HG02678 (cell line): ENCODE results near the gene CYB5RL.
"Not testable (repeated sequence)": the region's sequence is repeated elsewhere in the genome, so short reads cannot be mapped to it uniquely, and the experiment has no call there.

Experiments
- ATAC-seq: cut with Tn5 transposase; IDR thresholded peaks from one replicate; pipeline ENCODE4 v1.9.1; 2021; ENCODE audit warnings: mild to moderate bottlenecking, moderate library complexity; ENCODE audit not compliant: unreplicated experiment

Gene CYB5RL

DNA sequence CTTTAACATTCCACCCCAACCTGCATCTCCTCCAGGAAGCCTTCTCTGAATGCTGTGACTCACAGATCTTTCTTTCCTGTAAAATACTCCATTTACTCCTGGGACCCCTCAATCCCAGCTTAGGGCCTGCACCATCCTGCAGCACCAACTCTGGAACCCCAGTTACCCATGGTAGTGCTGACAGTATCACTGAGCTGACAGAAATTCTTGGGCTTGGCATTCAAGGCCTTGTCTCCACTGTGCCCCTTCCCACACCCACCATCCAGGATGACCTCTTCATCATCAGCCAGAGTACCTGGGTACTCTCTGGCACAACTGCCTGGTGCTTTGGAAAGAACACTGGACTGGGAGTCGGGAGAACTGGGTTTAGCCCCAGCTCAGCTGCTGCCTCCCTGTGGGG, 8.3 kb downstream of the CYB5RL start:
- ATAC-seq = no peak

DNA sequence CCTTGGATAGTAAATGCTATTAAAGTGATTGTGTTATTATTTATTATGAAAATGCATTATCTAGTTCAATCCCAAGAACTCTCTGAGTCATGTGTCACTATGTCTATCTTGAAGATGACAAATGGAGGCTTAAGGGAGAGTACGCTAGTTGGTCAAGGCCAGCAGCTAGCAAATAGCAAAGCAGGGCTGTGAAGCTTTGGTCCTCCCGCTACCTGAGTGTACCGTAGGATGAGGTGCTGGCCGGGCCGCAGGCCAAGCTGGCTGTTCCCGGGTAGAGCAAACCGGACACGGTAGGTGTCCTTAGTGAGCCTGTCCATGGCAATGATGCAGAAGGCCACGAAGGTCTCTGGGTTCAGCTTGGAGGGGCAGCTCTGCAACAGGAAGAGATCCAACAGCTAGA, 9.3 kb downstream of the CYB5RL start:
- no peak for ATAC-seq

- ATAC-seq = no peak
Observed at GRCh38 chr1:54188291-54188690, 11.5 kb downstream of the CYB5RL start.

DNA sequence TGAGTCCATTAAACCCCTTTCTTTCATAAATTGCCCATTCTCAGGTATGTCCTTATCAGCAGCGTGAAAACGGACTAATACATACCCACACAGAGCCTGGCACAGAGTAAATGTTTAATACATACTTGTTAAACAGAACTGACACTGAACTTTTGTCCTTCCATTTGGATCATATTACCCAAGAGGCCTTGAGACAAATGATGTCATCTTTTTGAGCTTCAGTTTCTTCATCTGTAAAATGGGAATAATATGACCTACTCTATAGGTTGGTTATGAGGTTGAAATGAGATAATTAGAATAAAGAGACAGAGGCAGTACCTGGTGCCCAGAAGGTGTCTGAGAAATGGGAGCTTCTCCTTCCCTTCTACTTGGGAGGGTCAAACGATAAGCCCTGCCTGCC, 13.8 kb downstream of the CYB5RL start:
- ATAC-seq = no peak

GRCh38 chr1:54180701-54181360, 19.0 kb downstream of the CYB5RL start:
- no peak for ATAC-seq

DNA sequence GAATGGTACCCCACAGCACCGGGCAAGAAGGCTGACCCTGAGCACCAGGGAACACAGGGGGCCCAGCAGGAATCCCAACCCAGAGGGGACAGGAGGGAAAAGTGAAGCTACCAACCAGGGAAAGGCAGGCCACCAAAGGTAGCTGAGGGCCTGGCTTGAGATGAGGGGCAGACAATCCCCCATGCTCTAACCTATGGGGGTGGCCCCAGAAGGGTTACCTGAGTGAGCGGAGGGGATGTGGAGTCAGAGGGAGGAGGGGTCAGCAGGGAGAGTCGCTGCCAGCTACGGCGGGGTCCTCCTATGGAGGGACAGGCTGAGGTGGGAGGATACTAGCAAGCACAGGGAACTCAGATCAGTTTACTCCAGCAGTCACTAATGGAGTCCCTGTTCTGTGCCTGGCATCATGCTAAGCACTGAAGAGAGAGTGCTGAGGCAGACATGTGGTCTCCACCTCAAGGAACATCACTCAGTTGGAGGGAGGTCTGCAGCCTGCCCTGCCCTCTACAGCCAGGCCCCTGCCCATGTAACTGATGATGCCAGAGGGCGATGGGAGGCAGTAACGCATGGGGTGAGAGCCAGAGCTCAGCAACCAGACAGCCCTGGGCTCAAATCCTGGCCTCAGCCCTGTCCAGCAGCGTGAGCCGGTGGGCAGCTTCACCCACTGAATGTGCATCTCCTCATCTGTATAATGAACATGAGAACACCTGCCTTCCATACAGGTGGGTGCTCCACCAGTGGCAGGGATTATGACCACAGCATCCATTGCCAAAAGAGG, 21.3 kb downstream of the CYB5RL start:
- no peak for ATAC-seq

GRCh38 chr1:54177726-54178125, 22.1 kb downstream of the CYB5RL start:
- ATAC-seq = no peak

DNA sequence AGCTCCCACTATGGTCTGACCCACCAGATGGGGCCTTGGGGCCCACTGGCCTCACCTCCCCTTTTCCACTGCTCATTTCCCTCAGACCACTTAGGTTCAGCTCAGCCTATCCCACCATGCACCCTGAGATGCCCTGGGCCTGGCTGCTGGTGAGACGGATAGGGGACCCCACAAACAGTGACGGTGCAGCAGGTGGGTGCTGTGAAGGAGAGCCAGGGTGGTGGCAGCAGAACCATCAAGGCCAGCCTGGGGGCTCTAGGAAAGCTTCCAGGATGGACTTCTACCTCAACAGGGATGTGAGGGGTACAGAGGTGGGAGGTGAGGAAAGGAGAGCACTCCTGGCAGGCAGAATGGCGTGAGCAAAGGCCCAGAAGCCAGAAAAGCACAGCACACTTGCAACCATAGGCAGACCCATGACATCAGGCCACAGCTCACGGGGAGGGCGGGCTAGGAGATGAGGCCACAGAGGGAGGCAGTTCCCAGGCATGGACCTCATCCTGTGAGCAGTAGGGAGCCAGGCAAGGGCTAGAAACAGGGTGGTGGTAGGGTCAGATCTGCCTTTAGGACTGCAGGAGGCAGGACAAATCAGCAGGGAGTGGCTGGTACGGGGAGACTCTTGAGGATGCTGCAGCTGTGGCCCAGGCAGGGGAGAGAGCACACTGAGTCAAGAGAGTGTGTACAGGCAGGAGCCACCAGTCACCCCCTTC, 23.1 kb downstream of the CYB5RL start:
- no peak for ATAC-seq

GRCh38 chr1:54174106-54174505, 25.7 kb downstream of the CYB5RL start:
- no peak for ATAC-seq

DNA sequence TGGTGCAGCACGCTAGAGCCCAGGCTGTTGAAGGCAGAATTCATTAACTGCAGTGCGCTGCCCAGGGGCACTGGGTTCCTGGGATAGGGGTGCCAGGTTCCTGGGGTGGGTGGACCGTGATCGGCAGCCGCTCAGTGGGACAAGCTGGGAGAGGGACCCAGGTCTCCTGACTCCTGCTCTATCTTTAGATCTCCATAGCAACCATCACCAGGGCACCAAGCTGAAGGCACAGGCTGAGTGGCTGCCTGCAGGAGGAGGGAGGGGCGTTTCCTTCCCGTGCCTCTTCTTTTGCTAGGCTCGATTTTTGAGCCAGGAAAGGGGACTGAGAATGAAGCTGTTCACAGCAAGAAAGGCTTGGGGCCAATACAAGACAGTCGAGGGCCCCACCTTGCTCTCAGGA, 26.1 kb downstream of the CYB5RL start:
- ATAC-seq = no peak

DNA sequence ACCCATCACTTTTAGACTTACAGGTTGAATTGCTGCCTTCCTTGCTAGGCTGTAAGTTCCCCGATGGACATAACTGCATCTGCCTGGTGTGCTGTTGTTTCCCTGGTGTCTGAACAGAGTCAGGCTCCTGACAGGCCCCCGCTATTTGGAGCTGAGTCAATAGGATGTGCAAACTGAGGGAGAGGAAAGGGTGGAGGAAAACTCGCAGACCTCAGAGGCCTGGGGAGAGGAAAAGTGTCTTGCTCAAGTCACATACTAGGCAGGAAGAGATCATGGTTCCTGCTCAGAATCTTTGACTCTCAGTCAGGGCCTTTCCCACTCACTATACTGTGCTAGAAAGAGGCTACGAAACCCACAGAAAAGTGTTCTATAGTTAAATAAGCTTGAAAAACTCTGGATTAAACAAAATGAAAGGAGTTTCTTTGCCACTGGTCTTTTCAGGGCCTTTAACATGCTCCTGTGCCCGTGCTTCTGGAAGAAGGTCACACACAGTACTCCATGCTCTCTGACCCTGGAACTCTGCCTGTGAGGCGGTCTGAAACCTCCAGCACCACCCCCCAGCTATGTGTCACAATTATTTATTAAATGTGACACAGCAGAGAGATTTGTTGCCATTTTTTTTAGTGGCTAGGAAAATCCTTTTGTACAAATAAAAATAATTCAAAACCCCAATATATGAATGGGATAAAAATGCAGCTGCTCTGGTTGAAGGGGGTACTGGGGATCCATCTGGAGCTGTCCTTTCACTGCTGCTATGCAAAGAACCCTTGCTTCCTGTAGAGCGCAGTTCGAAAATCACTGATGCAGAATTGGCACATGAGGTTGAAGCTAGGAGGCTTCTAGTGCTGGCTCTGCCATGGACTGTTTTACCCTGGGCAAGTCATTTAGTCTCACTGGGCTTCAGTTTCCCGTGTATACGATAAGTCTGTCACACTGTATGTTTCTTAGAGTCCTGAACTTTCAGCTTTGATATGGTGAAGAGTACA, 26.9 kb downstream of the CYB5RL start:
- no peak for ATAC-seq

- no peak for ATAC-seq
Observed at GRCh38 chr1:54171606-54172005, 28.2 kb downstream of the CYB5RL start.

GRCh38 chr1:54171016-54171415, 28.8 kb downstream of the CYB5RL start:
- ATAC-seq = no peak

DNA sequence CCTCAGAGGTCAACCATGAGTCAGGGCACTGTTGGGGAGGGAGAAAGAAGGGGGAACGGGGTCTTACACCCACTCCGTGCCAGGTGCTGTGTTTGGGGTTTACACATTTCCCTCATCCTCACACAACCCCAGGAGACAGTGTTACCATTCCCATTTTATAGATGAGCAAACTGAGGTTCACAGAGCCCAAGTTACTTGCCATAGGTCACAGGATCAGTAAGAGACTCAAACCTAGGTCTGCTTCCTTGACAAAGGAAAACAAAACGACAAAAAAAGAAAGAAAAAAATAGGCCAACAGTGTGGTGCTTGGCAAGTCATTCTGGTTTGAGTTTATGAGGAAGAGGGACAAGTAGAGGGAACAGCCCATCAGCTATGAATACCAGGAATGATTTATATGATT, 30.8 kb downstream of the CYB5RL start:
- no peak for ATAC-seq

DNA sequence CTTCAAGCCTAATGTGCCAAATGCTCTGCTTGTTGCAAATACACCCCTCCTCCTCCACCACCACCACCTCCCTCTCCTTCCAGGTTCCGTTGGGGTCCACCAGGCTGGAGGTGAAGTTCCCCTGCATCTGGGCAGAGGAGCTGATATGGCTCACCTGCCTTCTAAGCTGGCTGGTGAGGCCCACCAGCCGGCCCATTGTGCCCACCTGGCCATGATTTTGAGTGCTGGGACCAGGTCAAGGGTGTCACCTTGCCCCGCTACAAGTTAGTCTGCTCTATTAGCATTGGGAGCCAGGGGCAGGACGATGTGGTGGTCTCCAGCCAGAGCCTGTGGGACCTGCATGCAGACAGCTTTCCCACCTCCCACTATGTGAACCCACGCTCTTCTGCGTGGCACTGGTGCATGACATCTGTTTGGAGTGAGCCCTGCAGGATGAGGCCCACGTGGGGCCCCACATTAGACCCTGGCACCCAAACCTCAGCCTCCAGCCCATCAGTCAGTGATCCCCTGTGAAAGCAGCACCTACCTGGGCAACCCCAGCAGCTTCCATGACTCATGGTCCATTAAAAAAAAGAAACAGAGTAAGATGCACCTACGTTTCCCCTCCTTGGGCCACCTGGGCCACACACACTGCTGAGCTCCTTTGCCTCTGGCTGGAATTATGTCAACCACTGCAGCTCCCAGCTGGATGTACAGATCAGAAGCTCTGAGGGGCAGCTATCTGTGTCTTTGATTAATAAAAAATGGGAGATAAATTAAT, 31.4 kb downstream of the CYB5RL start:
- ATAC-seq = no peak

- no peak for ATAC-seq
Observed at GRCh38 chr1:54167422-54168139, 32.2 kb downstream of the CYB5RL start.

DNA sequence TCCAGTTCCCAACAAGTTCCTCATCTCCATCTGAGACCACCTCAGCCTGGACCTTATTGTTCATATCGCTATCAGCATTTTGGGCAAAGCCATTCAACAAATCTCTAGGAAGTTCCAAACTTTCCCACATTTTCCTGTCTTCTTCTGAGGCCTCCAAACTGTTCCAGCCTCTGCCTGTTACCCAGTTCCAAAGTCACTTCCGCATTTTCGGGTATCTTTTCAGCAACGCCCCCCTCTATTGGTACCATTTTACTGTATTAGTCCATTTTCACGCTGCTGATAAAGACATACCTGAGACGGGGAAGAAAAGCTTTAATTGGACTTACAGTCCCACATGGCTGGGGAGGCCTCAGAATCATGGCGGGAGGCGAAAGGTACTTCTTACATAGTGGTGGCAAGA, 33.5 kb downstream of the CYB5RL start:
- not testable (repeated sequence) for ATAC-seq

GRCh38 chr1:54165146-54165545, 34.7 kb downstream of the CYB5RL start:
- no peak for ATAC-seq

- no peak for ATAC-seq
Observed at GRCh38 chr1:54163573-54163972, 36.3 kb downstream of the CYB5RL start.
